ENCODE measurements around the gene CREBL2. TPM values are rescaled to one million over a fixed set of nuclear protein-coding genes. Genes with fewer than 3 reads are reported as not detected.
"Not testable (repeated sequence)": the region's sequence is repeated elsewhere in the genome, so short reads cannot be mapped to it uniquely, and the experiment has no call there.

The CREBL2 gene
- 22.9 and 37.3 TPM in 2 replicates for total RNA-seq (2014; rRNA removed; shearing (Covaris generic))

GRCh38 chr12:12611512-12612306 is at the start of gene CREBL2:
Gene CREBL2, plus strand, starts transcription at chr12:12611876. Its CDS starts 297 bp downstream, at chr12:12612173.
- peak; percentile 96 for DNase-seq (ENCODE audit: low read depth)

GRCh38 chr12:12562016-12562483 is 49.6 kb upstream of the CREBL2 start:
- DNase-seq (ENCODE audit: low read depth): peak; percentile 36

DNA sequence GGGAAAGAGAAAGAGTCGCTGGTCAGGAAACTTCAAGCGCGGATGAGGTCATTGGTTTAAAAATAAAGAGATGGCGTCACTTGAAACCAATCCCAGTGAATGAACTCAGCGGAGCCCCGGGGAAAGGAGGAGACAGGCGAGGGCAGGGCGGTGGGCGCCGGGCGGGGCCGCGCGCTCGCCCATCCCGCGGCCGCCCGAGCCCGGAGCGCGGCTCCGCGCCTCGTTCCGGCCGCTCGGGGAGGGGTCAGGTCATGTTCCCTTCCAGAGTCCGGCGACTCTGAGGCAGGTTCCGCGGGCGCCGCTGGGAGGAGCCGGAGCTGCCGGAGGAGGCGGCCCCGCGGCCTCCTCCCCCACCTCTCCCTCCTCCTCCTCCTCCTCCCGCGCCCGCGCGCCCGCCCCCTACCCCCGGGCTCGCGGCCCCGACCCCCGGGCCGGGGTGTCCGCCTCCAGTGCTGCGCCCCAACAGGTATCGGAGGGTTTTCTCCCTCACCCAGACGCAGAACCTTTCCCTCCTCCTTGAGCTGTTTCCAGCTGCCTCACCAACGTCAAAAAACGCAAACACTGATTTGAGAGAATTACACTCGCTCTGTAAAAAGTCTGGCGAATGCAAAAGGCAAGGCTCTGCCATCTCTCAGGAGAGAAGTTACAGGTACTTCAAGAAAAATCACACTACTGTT is 49.0 kb upstream of the CREBL2 start, which contains the start of gene DUSP16:
TSS of gene DUSP16 (minus strand) at position 279 of the 677 bp plus-strand sequence. CDS start 41,765 bp downstream, outside the sequence.
- DNase-seq (ENCODE audit: low read depth): peak; percentile 96

DNA sequence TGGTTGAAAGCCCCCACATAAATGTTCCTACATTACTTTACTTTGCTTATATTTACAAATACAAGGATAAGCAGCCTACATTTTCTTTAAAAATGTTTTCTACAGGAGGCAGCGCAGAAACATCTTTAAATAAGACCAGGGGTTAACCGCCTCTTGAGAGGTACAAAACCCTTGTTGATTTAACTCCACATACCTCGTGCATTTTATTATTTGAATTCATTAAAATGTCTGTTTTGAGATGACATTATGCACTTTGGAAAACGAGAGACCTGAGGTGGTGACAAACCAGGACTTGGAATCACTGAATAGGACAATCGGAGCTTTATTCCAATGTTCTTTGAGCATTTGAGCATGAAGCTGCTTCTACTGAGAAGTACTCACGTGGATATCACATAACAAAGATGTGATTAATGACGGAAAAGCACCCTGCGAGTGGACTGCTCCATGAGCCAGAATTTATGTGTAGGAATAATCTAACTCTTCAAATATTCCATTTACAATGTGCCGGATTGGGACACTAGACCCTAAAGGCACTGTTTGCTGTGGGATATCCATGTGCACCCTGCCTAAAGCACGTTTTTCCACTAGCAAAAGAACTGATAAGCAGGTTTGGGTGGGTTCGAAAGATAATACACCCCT is 48.3 kb upstream of the CREBL2 start:
- DNase-seq (ENCODE audit: low read depth): no peak

GRCh38 chr12:12564911-12565310 is 46.8 kb upstream of the CREBL2 start:
- DNase-seq (ENCODE audit: low read depth): peak; percentile 33

- DNase-seq (ENCODE audit: low read depth): not testable (repeated sequence)
These were observed 45.7 kb upstream of the CREBL2 start for GRCh38 chr12:12565971-12566370.

DNA sequence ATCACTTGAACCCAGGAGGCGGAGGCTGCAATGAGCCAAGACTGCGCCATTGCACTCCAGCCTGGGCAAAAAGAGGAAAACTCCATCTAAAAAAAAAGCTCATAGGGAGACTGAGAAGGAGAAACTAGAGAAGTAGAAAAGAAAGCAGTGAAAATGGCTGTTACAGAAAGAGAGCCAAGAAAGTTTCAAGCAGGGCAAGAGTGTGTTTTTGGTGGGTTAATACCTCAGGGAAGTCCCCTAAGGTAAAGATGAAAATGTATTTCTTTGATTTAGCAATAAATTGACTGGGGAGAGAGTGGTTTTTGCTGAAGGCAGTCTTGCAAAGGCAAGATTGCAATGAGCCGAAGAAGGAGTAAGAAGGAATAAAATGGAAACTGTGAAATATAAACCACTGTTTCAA is 39.0 kb upstream of the CREBL2 start:
- DNase-seq (ENCODE audit: low read depth): no peak

DNA sequence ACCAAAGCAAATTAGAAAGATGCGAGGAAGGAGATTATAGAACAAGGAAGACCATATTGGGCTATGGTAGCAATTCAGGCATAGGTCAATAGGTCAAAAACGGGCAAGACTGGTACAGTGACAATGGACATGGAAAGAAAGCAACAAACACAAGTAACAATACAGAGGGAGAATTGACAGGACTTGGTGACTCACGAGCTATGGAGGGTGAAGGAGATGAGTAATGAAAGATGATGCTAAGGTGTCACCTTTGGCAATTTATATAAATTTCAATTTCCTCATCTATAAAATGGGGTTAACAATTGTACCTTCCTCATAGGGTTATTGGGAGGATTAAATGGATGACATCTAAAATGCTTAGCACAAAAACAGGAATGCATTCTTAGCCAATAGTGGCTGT is 33.9 kb upstream of the CREBL2 start:
- no peak for DNase-seq (ENCODE audit: low read depth)

DNA sequence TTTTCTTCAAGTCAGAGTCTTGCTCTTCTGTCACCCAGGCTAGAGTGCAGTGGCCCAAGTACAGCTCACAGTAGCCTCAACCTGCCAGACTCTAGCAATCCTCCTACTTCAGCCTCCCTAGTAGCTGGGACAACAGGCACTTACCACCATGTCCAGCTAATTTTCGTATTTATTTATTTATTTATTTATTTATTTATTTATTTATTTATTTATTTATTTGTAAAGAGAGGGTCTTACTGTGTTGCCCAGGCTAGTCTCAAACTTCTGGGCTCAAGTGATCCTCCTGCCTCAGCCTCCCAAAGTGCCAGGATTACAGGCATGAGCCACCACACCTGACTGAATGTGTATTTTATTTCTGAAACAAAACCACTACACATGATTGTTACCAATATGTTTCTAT is 31.0 kb upstream of the CREBL2 start:
- not testable (repeated sequence) for DNase-seq (ENCODE audit: low read depth)

- DNase-seq (ENCODE audit: low read depth): no peak
These were observed 29.3 kb upstream of the CREBL2 start for GRCh38 chr12:12582193-12582881.

DNA sequence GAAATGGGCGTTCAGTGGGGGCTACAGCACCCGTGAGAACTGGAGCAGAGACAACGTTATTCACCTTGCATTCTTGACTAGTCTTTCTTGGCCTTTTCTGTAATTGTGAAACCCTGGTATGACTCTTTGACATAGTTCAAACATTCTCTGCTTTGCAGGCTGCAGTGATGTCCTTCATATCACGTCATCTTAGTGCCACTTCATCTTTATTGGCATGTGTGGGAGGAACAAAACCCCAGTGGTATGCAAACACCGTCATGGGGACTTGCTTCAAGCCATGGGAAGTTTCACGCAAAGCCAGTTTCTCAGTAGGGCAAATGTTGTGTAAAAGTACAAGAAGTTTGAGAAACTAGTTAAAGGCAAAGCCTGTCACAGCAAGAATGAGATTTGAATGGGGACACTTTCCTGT is 28.8 kb upstream of the CREBL2 start:
- peak; percentile 48 for DNase-seq (ENCODE audit: low read depth)

GRCh38 chr12:12583510-12584178 is 28.0 kb upstream of the CREBL2 start:
- DNase-seq (ENCODE audit: low read depth): no peak

- peak; percentile 47 for DNase-seq (ENCODE audit: low read depth)
These were observed 26.4 kb upstream of the CREBL2 start for GRCh38 chr12:12585115-12585863.

GRCh38 chr12:12586879-12587675 is 24.6 kb upstream of the CREBL2 start:
- no peak for DNase-seq (ENCODE audit: low read depth)

DNA sequence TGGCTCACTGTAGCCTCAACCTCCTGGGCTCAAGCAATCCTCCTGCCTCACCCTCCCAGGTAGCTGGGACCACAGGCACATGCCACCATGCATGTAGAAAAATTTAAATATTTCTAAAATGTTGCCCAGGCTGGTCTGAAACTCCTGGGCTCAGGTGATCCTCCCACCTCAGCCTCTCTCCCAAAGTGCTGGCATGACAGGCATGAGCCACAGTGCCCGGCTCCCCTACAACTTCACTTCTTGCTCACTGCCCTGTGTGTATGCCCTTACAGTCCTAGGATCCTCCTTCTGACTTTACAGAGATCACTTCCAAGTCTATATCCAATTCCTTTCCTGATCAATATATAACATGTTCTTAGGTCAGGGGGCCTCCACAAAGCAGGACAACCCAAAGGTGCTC is 23.8 kb upstream of the CREBL2 start:
- no peak for DNase-seq (ENCODE audit: low read depth)

- not testable (repeated sequence) for DNase-seq (ENCODE audit: low read depth)
These were observed 23.2 kb upstream of the CREBL2 start for GRCh38 chr12:12588436-12588835.

DNA sequence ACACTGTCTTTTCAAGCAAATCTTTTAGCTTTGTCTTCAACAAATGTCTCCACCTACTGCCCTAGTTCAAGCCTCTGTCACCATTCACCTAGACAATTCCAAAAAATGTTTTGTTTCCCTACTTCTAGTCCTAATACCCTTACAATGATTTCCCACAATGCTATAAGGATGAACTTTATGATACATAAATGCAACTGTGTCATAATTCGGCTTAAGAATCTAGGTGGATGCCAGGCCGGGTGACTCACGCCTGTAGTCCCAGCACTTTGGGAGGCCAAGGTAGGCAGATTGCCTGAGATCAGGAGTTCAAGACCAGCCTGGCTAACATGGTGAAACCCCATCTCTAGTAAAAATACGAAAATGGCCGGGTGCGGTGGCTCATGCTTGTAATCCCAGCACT is 20.7 kb upstream of the CREBL2 start:
- no peak for DNase-seq (ENCODE audit: low read depth)

GRCh38 chr12:12592930-12593329 is 18.7 kb upstream of the CREBL2 start:
- DNase-seq (ENCODE audit: low read depth): peak; percentile 83

DNA sequence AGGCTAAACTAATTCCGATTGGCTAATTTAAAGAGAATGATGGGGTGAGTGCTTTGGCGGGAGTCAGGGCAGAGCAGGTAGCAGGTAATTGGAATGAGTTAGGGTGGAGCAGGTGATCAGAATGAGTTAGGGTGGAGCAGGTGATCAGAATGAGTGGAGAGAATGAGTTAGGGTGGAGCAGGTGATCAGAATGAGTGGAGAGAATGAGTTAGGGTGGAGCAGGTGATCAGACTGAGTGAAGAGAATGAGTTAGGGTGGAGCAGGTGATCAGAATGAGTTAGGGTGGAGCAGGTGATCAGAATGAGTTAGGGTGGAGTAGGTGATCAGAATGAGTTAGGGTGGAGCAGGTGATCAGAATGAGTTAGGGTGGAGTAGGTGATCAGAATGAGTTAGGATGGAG is 15.7 kb upstream of the CREBL2 start:
- not testable (repeated sequence) for DNase-seq (ENCODE audit: low read depth)

- DNase-seq (ENCODE audit: low read depth): not testable (repeated sequence)
These were observed 15.1 kb upstream of the CREBL2 start for GRCh38 chr12:12596598-12596997.

Measured in M059J (cell line).